Natural killer cell (primary cell): Measurements from ENCODE around the gene ZSCAN9. TPM values are rescaled to one million over a fixed set of nuclear protein-coding genes. Genes with fewer than 3 reads are reported as not detected.

Experiments
- ATAC-seq, 3 donors: fragments of 150-1000 bp in 2 of 3; fragments of 200-7000 bp in 1 of 3; cut with Tn5 transposase; 1 replicate in 1 of 3; 2 replicates in 2 of 3; pipeline ENCODE4 v1.10.0; 2021; ENCODE audit warnings: mild to moderate bottlenecking in 2 of 3, moderate library complexity in 2 of 3
- DNase-seq, 2 donors: peaks; one replicate each; pipeline versions ENCODE4 v3.0.0 to v3.0.0-alpha.2; 2013 to 2021; ENCODE audit warnings: mixed read lengths in 1 of 2
- H3K27ac ChIP-seq: one replicate; pipeline ENCODE4 v1.5.1; 2013; ENCODE audit warnings: mild to moderate bottlenecking, low read length
- H3K27me3 ChIP-seq: one replicate; pipeline ENCODE4 v1.6.1; 2013; ENCODE audit warnings: low read length; ENCODE audit not compliant: control insufficient read depth, insufficient read depth
- H3K36me3 ChIP-seq: one replicate; pipeline ENCODE4 v1.6.1; 2013; ENCODE audit warnings: low read length; ENCODE audit not compliant: control insufficient read depth, insufficient read depth
- H3K4me1 ChIP-seq: one replicate; pipeline ENCODE4 v1.6.1; 2013; ENCODE audit warnings: low read length; ENCODE audit not compliant: control insufficient read depth, insufficient read depth
- H3K4me3 ChIP-seq: one replicate; pipeline ENCODE4 v1.5.1; 2013; ENCODE audit warnings: low read length
- H3K9me3 ChIP-seq: one replicate; pipeline ENCODE4 v1.6.1; 2013; ENCODE audit warnings: low read length; ENCODE audit not compliant: control insufficient read depth, insufficient read depth
- H3K27ac Mint-ChIP-seq, 2 donors: one replicate each; pipeline ENCODE4 v1.8.0; 2022; ENCODE audit warnings: mild to moderate bottlenecking in 2 of 2, mixed read lengths in 2 of 2, moderate library complexity in 1 of 2
- H3K27me3 Mint-ChIP-seq, 2 donors: one replicate each; pipeline ENCODE4 v1.8.0; 2022; ENCODE audit warnings: low read depth in 2 of 2, mixed read lengths in 2 of 2
- H3K36me3 Mint-ChIP-seq: one replicate; pipeline ENCODE4 v1.8.0; 2022; ENCODE audit warnings: mixed read lengths
- H3K4me1 Mint-ChIP-seq, 2 donors: one replicate each; pipeline ENCODE4 v1.8.0; 2022; ENCODE audit warnings: mixed read lengths in 2 of 2
- H3K4me3 Mint-ChIP-seq: one replicate; pipeline ENCODE4 v1.8.0; 2022; ENCODE audit warnings: mild to moderate bottlenecking, moderate library complexity, mixed read lengths
- H3K9me3 Mint-ChIP-seq, 2 donors: one replicate each; pipeline ENCODE4 v1.8.0; 2022; ENCODE audit warnings: mixed read lengths in 2 of 2
- WGBS: methylation state at CpG from one replicate; pipeline ENCODE4 v1.1.7; 2013; ENCODE audit warnings: missing lambda C conversion rate; ENCODE audit not compliant: insufficient coverage; 5-methylcytosine and 5-hydroxymethylcytosine counted together
- intact Hi-C: fragments of 100-400 bp; cut with micrococcal nuclease; formaldehyde crosslinking; loops from one replicate; pipeline ENCODE4 v1.14.2; 2022
- total RNA-seq, 4 donors: library from RNA; stranded (reverse); fragments of 120-200 nt in 1 of 4; gene quantifications; one replicate each; pipeline versions ENCODE4 v1.2.3 to v1.2.4, GENCODE V29; 2013 to 2022
- TF ChIP-seq, protein P1 (sequence below): fragments of 200-600 bp; IDR thresholded peaks from one replicate; pipeline ENCODE4 v1.8.0; 2022; ENCODE audit warnings: antibody characterized with exemption

ZSCAN9 gene
- total RNA-seq, 3 donors from 2014 or later (not counting 1 experiment from before 2014, with no cell fraction given) = 17.7 to 20.0 (median 18.7) TPM

DNA sequence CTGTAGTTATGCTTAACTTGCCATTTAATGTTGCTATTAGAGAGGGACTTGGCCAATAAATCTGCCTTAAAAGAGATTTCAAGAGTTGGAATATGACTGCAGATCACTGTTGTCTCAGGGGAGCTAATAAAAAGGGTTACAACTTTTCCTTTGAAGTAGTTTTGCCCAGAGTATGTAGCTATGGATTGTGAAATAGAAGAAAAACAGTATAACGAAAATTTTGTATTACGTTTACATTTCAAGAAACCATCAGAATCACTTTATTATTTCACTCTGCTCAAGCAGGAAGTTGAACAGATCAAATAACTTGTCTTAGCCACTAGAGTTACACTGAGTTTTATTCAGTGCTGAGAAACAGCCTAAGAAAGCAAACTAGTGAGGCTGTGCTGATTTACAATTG, 38.8 kb downstream of the ZSCAN9 start:
- Mint-ChIP-seq H3K36me3 (peaks cover 17% of the 10 kb centered on the region), H3K4me1 (peaks cover under 1 to 4% of the 10 kb centered on the region in 2 donors), H3K27me3 (peaks cover 15 to 55% of the 10 kb centered on the region in 2 donors), H3K27ac (no peak overlapping the region), H3K9me3 (peaks cover 0 to 3% of the 10 kb centered on the region in 2 donors), H3K4me3 (no peak overlapping the region)
- Histone ChIP-seq H3K27me3 (no peaks in the 10 kb centered on the region), H3K27ac (no peak overlapping the region), H3K4me1 (peaks cover 12% of the 10 kb centered on the region), H3K36me3 (no peaks in the 10 kb centered on the region), H3K9me3 (no peaks in the 10 kb centered on the region), H3K4me3 (no peak overlapping the region)
- WGBS = no CpG with 5 or more reads among the region's 2 CpGs
- no peak for ATAC-seq
- DNase-seq = no peak
- intact Hi-C loops = no loop called here
- TF ChIP-seq, protein P1, sequence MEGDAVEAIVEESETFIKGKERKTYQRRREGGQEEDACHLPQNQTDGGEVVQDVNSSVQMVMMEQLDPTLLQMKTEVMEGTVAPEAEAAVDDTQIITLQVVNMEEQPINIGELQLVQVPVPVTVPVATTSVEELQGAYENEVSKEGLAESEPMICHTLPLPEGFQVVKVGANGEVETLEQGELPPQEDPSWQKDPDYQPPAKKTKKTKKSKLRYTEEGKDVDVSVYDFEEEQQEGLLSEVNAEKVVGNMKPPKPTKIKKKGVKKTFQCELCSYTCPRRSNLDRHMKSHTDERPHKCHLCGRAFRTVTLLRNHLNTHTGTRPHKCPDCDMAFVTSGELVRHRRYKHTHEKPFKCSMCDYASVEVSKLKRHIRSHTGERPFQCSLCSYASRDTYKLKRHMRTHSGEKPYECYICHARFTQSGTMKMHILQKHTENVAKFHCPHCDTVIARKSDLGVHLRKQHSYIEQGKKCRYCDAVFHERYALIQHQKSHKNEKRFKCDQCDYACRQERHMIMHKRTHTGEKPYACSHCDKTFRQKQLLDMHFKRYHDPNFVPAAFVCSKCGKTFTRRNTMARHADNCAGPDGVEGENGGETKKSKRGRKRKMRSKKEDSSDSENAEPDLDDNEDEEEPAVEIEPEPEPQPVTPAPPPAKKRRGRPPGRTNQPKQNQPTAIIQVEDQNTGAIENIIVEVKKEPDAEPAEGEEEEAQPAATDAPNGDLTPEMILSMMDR = no peak

DNA sequence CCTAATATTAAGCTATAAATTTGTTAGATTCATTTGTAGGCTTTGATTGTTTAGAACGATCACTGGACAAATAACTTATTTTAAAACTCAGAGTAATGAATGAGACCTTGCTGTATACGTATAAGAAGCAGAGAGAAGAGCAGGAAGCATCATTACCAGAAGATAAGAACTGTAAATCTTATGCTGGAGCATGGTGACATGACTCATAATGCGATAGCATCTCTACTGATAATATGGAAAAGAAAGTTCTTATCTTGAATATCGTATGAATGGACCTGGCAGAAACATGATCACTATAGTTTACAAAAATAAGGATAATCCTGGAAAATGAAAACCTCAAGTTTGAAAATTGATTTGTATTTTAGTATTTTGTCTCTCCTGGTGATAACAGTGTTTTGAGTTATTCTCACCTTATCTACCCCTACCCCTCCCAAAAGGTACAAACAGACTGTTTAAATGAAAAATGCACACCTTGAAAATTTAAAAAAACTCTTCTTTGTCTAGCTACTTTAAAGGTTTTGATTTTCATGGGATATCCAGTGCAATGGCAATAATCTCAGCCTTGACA, 39.8 kb downstream of the ZSCAN9 start:
- Histone ChIP-seq H3K4me1 (peaks cover 6% of the 10 kb centered on the region), H3K27ac (no peak overlapping the region), H3K4me3 (no peak overlapping the region), H3K36me3 (no peaks in the 10 kb centered on the region), H3K27me3 (no peaks in the 10 kb centered on the region), H3K9me3 (no peaks in the 10 kb centered on the region)
- WGBS = 96% methylated on average over 2 of the region's 4 CpGs
- peaks cover 12 to 48% of the 10 kb centered on the region in 2 donors for H3K27me3 Mint-ChIP-seq
- H3K4me1 Mint-ChIP-seq = no peaks in the 10 kb centered on the region
- peaks cover 0 to 3% of the 10 kb centered on the region in 2 donors for H3K9me3 Mint-ChIP-seq
- intact Hi-C loops = loop anchor here (5.0 kb wide), 2 partner anchors 48 to 143 kb away; partner anchors contain the start of gene ZSCAN16
- ATAC-seq (no peak), DNase-seq (no peak)
- peak overlapping the region; percentile 55 for H3K4me3 Mint-ChIP-seq
- no peak overlapping the region for H3K27ac Mint-ChIP-seq
- TF ChIP-seq, protein P1 = no peak
- H3K36me3 Mint-ChIP-seq = peaks cover 13% of the 10 kb centered on the region

DNA sequence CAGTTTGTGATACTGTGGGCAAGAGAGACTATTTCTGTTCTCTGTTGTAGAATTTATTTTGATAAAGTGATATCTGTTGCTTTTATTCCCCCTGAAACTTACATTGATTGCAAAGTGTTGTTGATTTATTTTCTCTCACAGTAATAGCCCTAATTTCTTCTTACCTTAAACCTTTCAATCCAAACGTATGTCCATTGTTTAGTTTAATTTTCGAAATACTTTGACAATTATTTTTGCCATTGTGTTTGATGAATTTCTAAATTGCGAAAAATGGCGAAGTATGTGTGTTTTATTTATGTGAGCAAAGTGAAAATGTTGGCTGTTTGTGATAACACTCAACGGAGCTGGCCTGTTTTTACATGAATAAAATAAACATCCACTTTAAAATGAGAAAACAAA, 41.5 kb downstream of the ZSCAN9 start:
- 7% methylated on average over 2 of the region's 5 CpGs for WGBS
- no peak for ATAC-seq

More for the DNA sequence above, 41.5 kb downstream of the ZSCAN9 start:
- DNase-seq = no peak
- Mint-ChIP-seq H3K36me3 (peaks cover under 1% of the 10 kb centered on the region), H3K27me3 (peaks cover 7 to 34% of the 10 kb centered on the region in 2 donors), H3K4me1 (no peaks in the 10 kb centered on the region), H3K9me3 (no peaks in the 10 kb centered on the region), H3K4me3 (no peak overlapping the region), H3K27ac (no peak overlapping the region)
- TF ChIP-seq, protein P1 = no peak
- H3K4me1 ChIP-seq = peaks cover 6% of the 10 kb centered on the region
- no peaks in the 10 kb centered on the region for H3K36me3 ChIP-seq
- H3K4me3 ChIP-seq = peak overlapping the region; percentile 100
- H3K27me3 ChIP-seq = no peaks in the 10 kb centered on the region
- intact Hi-C loops = loop anchor here (2.0 to 5.0 kb wide), 3 partner anchors 49 to 144 kb away; partner anchors contain the start of gene ZSCAN16
- no peaks in the 10 kb centered on the region for H3K9me3 ChIP-seq
- H3K27ac ChIP-seq = peak overlapping the region; percentile 90
